GM23338 (cell line): ENCODE results near the gene HMGB4. TPM values are rescaled to one million over a fixed set of nuclear protein-coding genes. Genes with fewer than 3 reads are reported as not detected.

Source experiments
- ATAC-seq: fragments of 200-7000 bp; cut with Tn5 transposase; 3 replicates; pipeline ENCODE4 v1.9.1; 2020
- DNase-seq: peaks from one replicate; pipeline ENCODE4 v3.0.0-alpha.2; 2015; ENCODE audit warnings: low spot score
- H2AFZ ChIP-seq: fragments of 200-600 bp; sonication (generic); 2 replicates; pipeline ENCODE4 v1.8.0; 2016; ENCODE audit warnings: antibody characterized with exemption, mild to moderate bottlenecking, moderate library complexity
- H3F3A ChIP-seq: fragments of 200-600 bp; sonication (generic); replicated peaks from 2 replicates; pipeline ENCODE4 v1.8.0; 2017; ENCODE audit warnings: antibody characterized with exemption, mixed run types, low read depth
- H3K27ac ChIP-seq: fragments of 200-600 bp; sonication (generic); 2 replicates; pipeline ENCODE4 v1.6.1; 2016; ENCODE audit warnings: low read depth
- H3K27me3 ChIP-seq: fragments of 200-600 bp; sonication (generic); 2 replicates; pipeline ENCODE4 v1.8.0; 2016; ENCODE audit warnings: mild to moderate bottlenecking, mixed run types, moderate library complexity; ENCODE audit not compliant: insufficient read depth
- H3K36me3 ChIP-seq: fragments of 200-600 bp; sonication (generic); 2 replicates; pipeline ENCODE4 v1.8.0; 2016; ENCODE audit warnings: mild to moderate bottlenecking; ENCODE audit not compliant: insufficient read depth
- H3K4me1 ChIP-seq: fragments of 200-600 bp; sonication (generic); 2 replicates; pipeline ENCODE4 v1.8.0; 2016; ENCODE audit warnings: mild to moderate bottlenecking, moderate library complexity; ENCODE audit not compliant: insufficient read depth
- H3K4me2 ChIP-seq: fragments of 200-600 bp; sonication (generic); 2 replicates; pipeline ENCODE4 v1.7.1; 2017; ENCODE audit warnings: mixed run types
- H3K4me3 ChIP-seq: fragments of 200-600 bp; sonication (generic); 2 replicates; pipeline ENCODE4 v1.6.1; 2016; ENCODE audit warnings: mixed run types
- H3K79me2 ChIP-seq: fragments of 200-600 bp; sonication (generic); replicated peaks from 2 replicates; pipeline ENCODE4 v1.8.0; 2017; ENCODE audit warnings: mild to moderate bottlenecking; ENCODE audit not compliant: insufficient read depth
- H3K9me2 ChIP-seq: fragments of 200-600 bp; sonication (generic); 2 replicates; pipeline ENCODE4 v1.8.0; 2017; ENCODE audit not compliant: insufficient read depth
- H4K20me1 ChIP-seq: fragments of 200-600 bp; sonication (generic); replicated peaks from 2 replicates; pipeline ENCODE4 v1.8.0; 2017; ENCODE audit warnings: mild to moderate bottlenecking; ENCODE audit not compliant: insufficient read depth
- H3K27ac Mint-ChIP-seq: 2 replicates; pipeline ENCODE4 v1.8.0; 2020; ENCODE audit warnings: inconsistent platforms, mild to moderate bottlenecking, moderate library complexity, mixed read lengths
- H3K27me3 Mint-ChIP-seq: 3 replicates; pipeline ENCODE4 v1.8.0; 2022; ENCODE audit warnings: low read depth, mild to moderate bottlenecking, moderate library complexity, mixed read lengths, inconsistent platforms; ENCODE audit not compliant: insufficient read depth, poor library complexity
- H3K36me3 Mint-ChIP-seq: 3 replicates; pipeline ENCODE4 v1.8.0; 2021; ENCODE audit warnings: low read depth, mild to moderate bottlenecking, inconsistent platforms, moderate library complexity, mixed read lengths
- H3K4me1 Mint-ChIP-seq: 3 replicates; pipeline ENCODE4 v1.8.0; 2020; ENCODE audit warnings: mild to moderate bottlenecking, inconsistent platforms, mixed read lengths
- H3K4me3 Mint-ChIP-seq: 3 replicates; pipeline ENCODE4 v1.8.0; 2021; ENCODE audit warnings: moderate library complexity, mild to moderate bottlenecking, inconsistent platforms, mixed read lengths
- H3K9me3 Mint-ChIP-seq: 3 replicates; pipeline ENCODE4 v1.8.0; 2020; ENCODE audit warnings: moderate library complexity, mild to moderate bottlenecking, inconsistent platforms, mixed read lengths
- CREB1 ChIP-seq: fragments of 250-450 bp; sonication (Bioruptor Pico); IDR thresholded peaks from 2 replicates; pipeline ENCODE4 v1.5.0; 2020; ENCODE audit warnings: low read depth, mild to moderate bottlenecking, moderate library complexity
- CTCF ChIP-seq, 2 experiments: fragments of 200-600 bp in 1 of 2; sonication (generic) in 1 of 2; conservative IDR thresholded peaks; 2 replicates each; pipeline versions ENCODE4 v1.5.1 to v1.6.1; 2016 to 2017; ENCODE audit warnings: antibody characterized with exemption in 2 of 2, low read depth in 2 of 2, mild to moderate bottlenecking in 2 of 2, moderate library complexity in 1 of 2
- ETS1 ChIP-seq: IDR thresholded peaks from 2 replicates; pipeline ENCODE4 v1.6.1; 2016; ENCODE audit warnings: antibody characterized with exemption
- EZH2 ChIP-seq: fragments of 200-600 bp; sonication (generic); IDR thresholded peaks from one replicate; pipeline ENCODE4 v1.8.0; 2017; ENCODE audit warnings: antibody characterized with exemption, mild to moderate bottlenecking, low read depth; ENCODE audit not compliant: unreplicated experiment
- EZH2phosphoT487 ChIP-seq: fragments of 200-600 bp; sonication (generic); IDR thresholded peaks from one replicate; pipeline ENCODE4 v1.8.1; 2018; ENCODE audit warnings: antibody characterized with exemption; ENCODE audit not compliant: unreplicated experiment
- JUNB ChIP-seq: IDR thresholded peaks from one replicate; pipeline ENCODE4 v1.6.1; 2016; ENCODE audit warnings: antibody characterized with exemption; ENCODE audit not compliant: unreplicated experiment
- NANOG ChIP-seq: IDR thresholded peaks from 2 replicates; pipeline ENCODE4 v1.6.1; 2016; ENCODE audit warnings: antibody characterized with exemption, borderline replicate concordance
- POLR2AphosphoS5 ChIP-seq: IDR thresholded peaks from 2 replicates; pipeline ENCODE4 v1.6.1; 2016; ENCODE audit warnings: antibody characterized with exemption, low read depth
- REST ChIP-seq: IDR thresholded peaks from one replicate; pipeline ENCODE4 v1.6.1; 2018; ENCODE audit warnings: antibody characterized with exemption; ENCODE audit not compliant: unreplicated experiment
- STAT1 ChIP-seq: IDR thresholded peaks from one replicate; pipeline ENCODE4 v1.6.1; 2016; ENCODE audit warnings: antibody characterized with exemption; ENCODE audit not compliant: unreplicated experiment
- ZNF114 ChIP-seq: fragments of 250-450 bp; sonication (Bioruptor Pico); IDR thresholded peaks from 2 replicates; pipeline ENCODE4 v1.5.0; 2020; ENCODE audit warnings: mild to moderate bottlenecking, moderate library complexity
- ZNF331 ChIP-seq: fragments of 250-450 bp; sonication (Bioruptor Pico); IDR thresholded peaks from 2 replicates; pipeline ENCODE4 v1.5.0; 2020; ENCODE audit warnings: low read depth, mild to moderate bottlenecking, moderate library complexity
- ZNF462 ChIP-seq: fragments of 250-450 bp; sonication (Bioruptor Pico); IDR thresholded peaks from 2 replicates; pipeline ENCODE4 v1.5.0; 2020; ENCODE audit warnings: mild to moderate bottlenecking, moderate library complexity
- polyA plus RNA-seq: library from polyadenylated mRNA; unstranded; fragments of >200 nt; fragmentation: Nextera tagmentation; extraction: Ambion mirVana; gene quantifications from 2 replicates; pipeline ENCODE4 v1.2.1, GENCODE V29; 2016
- total RNA-seq: library from RNA; depleted of rRNA; stranded (reverse); fragments of >200 nt; shearing (Covaris generic); gene quantifications from 2 replicates; pipeline ENCODE4 v1.2.3, GENCODE V29; 2014

HMGB4 gene
- total and polyA plus RNA-seq, 2 experiments from 2014 or later = not detected

GRCh38 chr1:33849211-33849610 is 14.7 kb upstream of the HMGB4 start:
- Histone ChIP-seq H3K4me1 (peaks cover 30% of the 10 kb centered on the region), H3K4me3 (no peak overlapping the region), H3K27me3 (no peaks in the 10 kb centered on the region), H3K79me2 (no peaks in the 10 kb centered on the region; the same call in 1 of the 2 replicates), H2AFZ (no peak overlapping the region), H3K27ac (no peak overlapping the region), H3K4me2 (peak overlapping the region; percentile 48; the same call in 1 of the 2 replicates), H4K20me1 (no peaks in the 10 kb centered on the region; the same call in 1 of the 2 replicates), H3F3A (no peaks in the 10 kb centered on the region), H3K36me3 (no peaks in the 10 kb centered on the region), H3K9me2 (no peaks in the 10 kb centered on the region)
- DNase-seq (no peak), ATAC-seq (no peak)
- H3K4me3 Mint-ChIP-seq = no peak overlapping the region
- peaks cover 59% of the 10 kb centered on the region for H3K4me1 Mint-ChIP-seq
- peaks cover 4% of the 10 kb centered on the region; the same call in 1 of the 3 replicates for H3K36me3 Mint-ChIP-seq
- 0 out of 2 replicates have a peak overlapping the region, but pooled peaks have one; percentile 9 for H3K27ac Mint-ChIP-seq
- H3K27me3 Mint-ChIP-seq = no peaks in the 10 kb centered on the region
- TF ChIP-seq JUNB (no peak), CTCF (conservative IDR thresholded peaks at IDR 0.05; ENCODE audit: low read depth in 2 of 2) (no peak), STAT1 (no peak), ZNF331 (no peak), ZNF462 (CRISPR knock-in tag) (no peak), EZH2 (no peak), CREB1 (CRISPR knock-in tag) (no peak), POLR2AphosphoS5 (no peak), ZNF114 (CRISPR knock-in tag) (no peak), REST (no peak), ETS1 (no peak), NANOG (no peak), EZH2phosphoT487 (no peak)
- no peaks in the 10 kb centered on the region for H3K9me3 Mint-ChIP-seq
